A673 (cell line): Measurements from ENCODE around the gene PLA2G6.

Experiments used
- CTCF ChIP-seq: fragments of 300-800, 200-600 bp; sonication (generic); conservative IDR thresholded peaks from 2 replicates; pipeline ENCODE4 v1.5.1; 2017; ENCODE audit warnings: low read depth, mild to moderate bottlenecking, antibody characterized with exemption, low read length, moderate library complexity, mixed read lengths
- EZH2 ChIP-seq: fragments of 200-600 bp; sonication (generic); IDR thresholded peaks from 2 replicates; pipeline ENCODE4 v1.6.1; 2017; ENCODE audit warnings: borderline replicate concordance, low read depth, mild to moderate bottlenecking, mixed read lengths, antibody characterized with exemption, low read length; ENCODE audit not compliant: poor library complexity, severe bottlenecking

- TF ChIP-seq CTCF, result no peak
- no peak for TF ChIP-seq EZH2
These were observed 46.4 kb downstream of the PLA2G6 start for GRCh38 chr22:38135133-38135706.
